Naive thymus-derived CD8-positive, alpha-beta T cell (primary cell): Measurements from ENCODE around the gene PLA2G4B. TPM values are rescaled to one million over a fixed set of nuclear protein-coding genes. Genes with fewer than 3 reads are reported as not detected.
"Not testable (repeated sequence)": the region's sequence is repeated elsewhere in the genome, so short reads cannot be mapped to it uniquely, and the experiment has no call there.

ENCODE experiments used
- ATAC-seq, 2 donors: fragments of 150-1000 bp; cut with Tn5 transposase in 1 of 2; sonication (Bioruptor Pico), chemical (Tn5 transposase) in 1 of 2; 1 replicate in 1 of 2; 2 replicates in 1 of 2; pipeline ENCODE4 v1.10.0; 2021; ENCODE audit warnings: mild to moderate bottlenecking in 2 of 2, moderate library complexity in 2 of 2
- POLR2A ChIA-PET: fragments of 350-600 bp; sonication (Branson Sonifier 250); formaldehyde crosslinking; loops from one replicate; lab custom pipeline; 2021; ENCODE audit warnings: antibody characterized with exemption; lab: Charles Lee
- DNase-seq, 10 donors: peaks; one replicate each; pipeline versions ENCODE4 v3.0.0 to v3.0.0-alpha.2; 2020 to 2022
- H3K27ac Mint-ChIP-seq, 10 donors: one replicate each; pipeline ENCODE4 v1.8.0; 2020 to 2022; ENCODE audit warnings: mild to moderate bottlenecking in 10 of 10, mixed read lengths in 10 of 10, moderate library complexity in 4 of 10, inconsistent platforms in 1 of 10
- H3K27me3 Mint-ChIP-seq, 5 donors: one replicate each; pipeline ENCODE4 v1.8.0; 2021 to 2022; ENCODE audit warnings: mixed read lengths in 5 of 5
- H3K36me3 Mint-ChIP-seq, 3 donors: one replicate each; pipeline ENCODE4 v1.8.0; 2020 to 2022; ENCODE audit warnings: mixed read lengths in 3 of 3, mild to moderate bottlenecking in 2 of 3, inconsistent platforms in 1 of 3
- H3K4me1 Mint-ChIP-seq, 4 donors: one replicate each; pipeline ENCODE4 v1.8.0; 2021 to 2022; ENCODE audit warnings: mixed read lengths in 4 of 4
- H3K4me3 Mint-ChIP-seq, 10 donors: one replicate each; pipeline ENCODE4 v1.8.0; 2020 to 2022; ENCODE audit warnings: mild to moderate bottlenecking in 10 of 10, mixed read lengths in 10 of 10, moderate library complexity in 6 of 10, inconsistent platforms in 1 of 10
- H3K9me3 Mint-ChIP-seq, 9 donors: one replicate each; pipeline ENCODE4 v1.8.0; 2020 to 2022; ENCODE audit warnings: mixed read lengths in 9 of 9, mild to moderate bottlenecking in 3 of 9, inconsistent platforms in 1 of 9, moderate library complexity in 1 of 9
- polyA plus RNA-seq, 3 donors: library from polyadenylated mRNA; unstranded; fragments of 300-500 nt; fragmentation: Illumina TruSeq; gene quantifications; one replicate each; pipeline ENCODE4 v1.2.3, GENCODE V29; 2021
- total RNA-seq, 8 experiments: library from RNA in 2 of 8; stranded (reverse) in 2 of 8; gene quantifications; one replicate each; pipeline ENCODE4 v1.2.3 and lab custom pipeline; 2021 to 2026

The PLA2G4B gene
- total and polyA plus RNA-seq, 5 experiments from 2014 or later = 0.82 to 64.9 (median 2.9) TPM

GRCh38 chr15:41831291-41831690 is 7.4 kb upstream of the PLA2G4B start:
- not testable (repeated sequence) for H3K9me3 Mint-ChIP-seq, H3K27me3 Mint-ChIP-seq
- peak in 1 of 2 donors; percentile 10 for ATAC-seq
- POLR2A ChIA-PET = interaction anchor here (0.7 to 1.4 kb wide), 4 partner anchors 57 to 153 kb away, joined by 3 to 6 read pairs (median 4); partner anchors contain the start of gene MAPKBP1
- peak in 4 of 10 donors; percentile 14 to 44 (median 29) for DNase-seq
- H3K27ac Mint-ChIP-seq = peak overlapping the region in 6 of 10 donors; percentile 58 to 86 (median 80)
- peaks cover 31 to 72% (median 64%) of the 10 kb centered on the region in 4 donors for H3K4me1 Mint-ChIP-seq
- peaks cover 0 to 11% (median 0%) of the 10 kb centered on the region in 3 donors for H3K36me3 Mint-ChIP-seq
- H3K4me3 Mint-ChIP-seq = peak overlapping the region in 9 of 10 donors; percentile 29 to 86 (median 63)

DNA sequence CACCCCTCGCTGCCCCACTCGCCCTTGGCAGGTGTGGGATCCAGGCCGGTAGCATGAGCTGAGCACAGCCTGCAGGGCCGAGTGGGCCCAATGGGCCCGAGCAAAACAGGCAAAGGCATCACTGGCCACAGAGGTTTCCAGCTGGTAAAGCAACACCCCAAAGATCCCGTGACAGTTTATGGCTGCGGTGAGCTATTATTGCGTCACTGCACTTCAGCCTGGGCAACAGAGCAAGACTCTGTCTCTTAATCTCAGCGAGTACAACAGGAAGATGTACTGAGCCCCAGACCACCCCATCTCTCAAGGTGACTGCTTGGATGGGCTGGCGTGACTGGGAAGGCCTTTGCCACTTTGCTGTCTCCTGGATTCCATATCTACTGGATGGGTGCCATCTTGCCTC is 6.4 kb upstream of the PLA2G4B start:
- no peaks in the 10 kb centered on the region for H3K9me3 Mint-ChIP-seq
- H3K27ac Mint-ChIP-seq = peak overlapping the region in 3 of 10 donors; percentile 15 to 47 (median 40)
- H3K4me3 Mint-ChIP-seq = peak overlapping the region in 2 of 10 donors; percentile 27 to 64
- H3K36me3 Mint-ChIP-seq = peaks cover 0 to 13% (median 0%) of the 10 kb centered on the region in 3 donors
- H3K4me1 Mint-ChIP-seq = peaks cover 29 to 69% (median 60%) of the 10 kb centered on the region in 4 donors
- no peaks in the 10 kb centered on the region for H3K27me3 Mint-ChIP-seq
- POLR2A ChIA-PET = interaction anchor here (1.0 to 1.4 kb wide), 4 partner anchors 30 to 63 kb away, joined by 3 to 6 read pairs (median 4); partner anchors contain the start of gene MAPKBP1
- no peak for DNase-seq
- ATAC-seq = no peak

DNA sequence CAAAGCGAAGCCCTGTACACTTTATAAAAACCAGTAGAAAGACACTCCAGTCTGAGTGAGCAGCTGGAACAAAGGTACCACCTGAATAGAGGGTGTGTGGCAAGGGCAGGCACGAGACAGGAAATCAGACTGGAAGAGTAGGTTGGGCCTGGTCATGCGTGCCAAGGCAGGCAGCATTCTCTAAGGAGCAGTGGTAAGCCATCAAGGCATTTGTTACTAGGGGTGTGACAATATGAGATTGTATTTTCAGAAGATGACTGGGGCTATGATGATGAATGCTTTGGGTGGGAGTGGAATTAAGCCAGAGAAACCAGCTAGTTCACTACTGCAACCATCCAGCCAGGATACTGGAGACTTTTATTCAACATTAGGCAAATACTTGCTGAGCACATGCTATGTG is 5.8 kb upstream of the PLA2G4B start:
- DNase-seq (peak in 2 of 10 donors; percentile 16 to 18), ATAC-seq (peak; percentile 12 to 15)
- Mint-ChIP-seq H3K27ac (peak overlapping the region in 6 of 10 donors; percentile 2 to 88 (median 31)), H3K4me1 (peaks cover 30 to 71% (median 59%) of the 10 kb centered on the region in 4 donors), H3K4me3 (peak overlapping the region in 7 of 10 donors; percentile 2 to 68 (median 20)), H3K36me3 (peaks cover 0 to 19% (median 2%) of the 10 kb centered on the region in 3 donors), H3K9me3 (no peaks in the 10 kb centered on the region), H3K27me3 (no peaks in the 10 kb centered on the region)
- POLR2A ChIA-PET = interaction anchor here (1.4 kb wide), 2 partner anchors 29 to 62 kb away, joined by 3 to 6 read pairs; no protein-coding TSS in a partner anchor

DNA sequence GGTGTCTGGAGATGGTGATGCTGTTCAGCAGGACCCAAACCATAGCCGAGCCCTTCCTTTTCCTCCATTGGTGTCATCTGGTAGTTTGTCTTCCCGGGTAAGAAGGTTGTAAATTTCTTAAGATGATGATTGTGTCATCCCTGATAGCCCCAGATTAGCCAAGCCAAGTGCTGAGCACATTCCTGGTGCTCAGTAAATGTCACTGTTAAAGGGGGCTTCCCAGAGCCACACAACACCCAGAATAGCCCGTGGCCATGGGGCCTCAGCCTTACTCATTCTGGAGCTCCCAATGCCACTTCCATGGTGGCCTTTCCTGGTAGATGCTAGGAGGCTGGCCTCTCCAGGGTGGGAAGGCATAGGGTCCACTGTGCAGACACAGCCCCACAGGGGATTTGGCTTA is 4.6 kb upstream of the PLA2G4B start:
- POLR2A ChIA-PET = interaction anchor here (1.2 to 1.6 kb wide), 2 partner anchors 59 to 61 kb away, joined by 3 to 4 read pairs; no protein-coding TSS in a partner anchor

GRCh38 chr15:41836073-41836472 is 2.6 kb upstream of the PLA2G4B start:
- ATAC-seq = no peak
- DNase-seq = no peak
- peaks cover 23 to 50% (median 33%) of the 10 kb centered on the region in 4 donors for H3K4me1 Mint-ChIP-seq
- H3K27ac Mint-ChIP-seq = no peak overlapping the region
- POLR2A ChIA-PET = no interaction called here
- H3K27me3 Mint-ChIP-seq = no peaks in the 10 kb centered on the region
- H3K36me3 Mint-ChIP-seq = peaks cover 0 to 19% (median 2%) of the 10 kb centered on the region in 3 donors
- no peaks in the 10 kb centered on the region for H3K9me3 Mint-ChIP-seq
- no peak overlapping the region for H3K4me3 Mint-ChIP-seq

More for the DNA sequence above, 4.6 kb upstream of the PLA2G4B start:
- DNase-seq = no peak
- Mint-ChIP-seq H3K36me3 (peaks cover 0 to 19% (median 2%) of the 10 kb centered on the region in 3 donors), H3K27ac (no peak overlapping the region), H3K9me3 (no peaks in the 10 kb centered on the region), H3K27me3 (no peaks in the 10 kb centered on the region), H3K4me1 (peaks cover 25 to 66% (median 49%) of the 10 kb centered on the region in 4 donors), H3K4me3 (no peak overlapping the region)
- no peak for ATAC-seq

GRCh38 chr15:41836713-41837454 is 1.8 kb upstream of the PLA2G4B start:
- no peak for ATAC-seq
- H3K36me3 Mint-ChIP-seq = peaks cover 0 to 19% (median 2%) of the 10 kb centered on the region in 3 donors
- no peaks in the 10 kb centered on the region for H3K27me3 Mint-ChIP-seq
- no peak for DNase-seq
- peaks cover 20 to 42% (median 25%) of the 10 kb centered on the region in 4 donors for H3K4me1 Mint-ChIP-seq
- H3K27ac Mint-ChIP-seq = no peak overlapping the region
- POLR2A ChIA-PET = no interaction called here
- no peaks in the 10 kb centered on the region for H3K9me3 Mint-ChIP-seq
- H3K4me3 Mint-ChIP-seq = no peak overlapping the region

- POLR2A ChIA-PET = no interaction called here
- H3K36me3 Mint-ChIP-seq = peaks cover 0 to 21% (median 2%) of the 10 kb centered on the region in 3 donors
- no peaks in the 10 kb centered on the region for H3K9me3 Mint-ChIP-seq
- ATAC-seq (no peak), DNase-seq (no peak)
- no peaks in the 10 kb centered on the region for H3K27me3 Mint-ChIP-seq
- H3K4me1 Mint-ChIP-seq = peaks cover 4 to 16% (median 7%) of the 10 kb centered on the region in 4 donors
- no peak overlapping the region for H3K4me3 Mint-ChIP-seq
- no peak overlapping the region for H3K27ac Mint-ChIP-seq
Measured at GRCh38 chr15:41839781-41840491, 1.3 kb downstream of the PLA2G4B start.

DNA sequence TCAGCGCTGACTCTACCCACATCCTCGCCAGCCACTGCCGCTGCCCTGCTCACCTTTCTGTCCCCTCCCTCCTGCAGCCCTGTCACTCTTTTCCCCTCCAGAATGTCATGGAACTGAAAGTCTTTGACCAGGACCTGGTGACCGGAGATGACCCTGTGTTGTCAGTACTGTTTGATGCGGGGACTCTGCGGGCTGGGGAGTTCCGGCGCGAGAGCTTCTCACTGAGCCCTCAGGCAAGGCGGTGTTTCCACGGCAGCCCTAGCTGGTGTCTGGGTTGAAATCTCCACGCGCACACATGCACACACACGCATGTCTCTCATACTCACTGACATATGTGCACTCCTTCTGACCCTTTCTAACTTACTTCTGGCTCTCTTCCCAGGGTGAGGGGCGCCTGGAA is 2.0 kb downstream of the PLA2G4B start:
- ATAC-seq (no peak), DNase-seq (no peak)
- POLR2A ChIA-PET = no interaction called here
- no peaks in the 10 kb centered on the region for H3K27me3 Mint-ChIP-seq
- H3K4me3 Mint-ChIP-seq = no peak overlapping the region
- H3K36me3 Mint-ChIP-seq = peaks cover 0 to 22% (median 2%) of the 10 kb centered on the region in 3 donors
- H3K27ac Mint-ChIP-seq = no peak overlapping the region
- H3K4me1 Mint-ChIP-seq = peaks cover under 1 to 10% (median 2%) of the 10 kb centered on the region in 4 donors
- no peaks in the 10 kb centered on the region for H3K9me3 Mint-ChIP-seq

- POLR2A ChIA-PET = no interaction called here
- DNase-seq (no peak), ATAC-seq (no peak)
- Mint-ChIP-seq H3K4me3 (no peak overlapping the region), H3K4me1 (peaks cover 0 to 10% (median 2%) of the 10 kb centered on the region in 4 donors), H3K27me3 (no peaks in the 10 kb centered on the region), H3K9me3 (no peaks in the 10 kb centered on the region), H3K27ac (no peak overlapping the region), H3K36me3 (peaks cover 0 to 25% (median 3%) of the 10 kb centered on the region in 3 donors)
Measured at GRCh38 chr15:41841131-41841530, 2.5 kb downstream of the PLA2G4B start.

DNA sequence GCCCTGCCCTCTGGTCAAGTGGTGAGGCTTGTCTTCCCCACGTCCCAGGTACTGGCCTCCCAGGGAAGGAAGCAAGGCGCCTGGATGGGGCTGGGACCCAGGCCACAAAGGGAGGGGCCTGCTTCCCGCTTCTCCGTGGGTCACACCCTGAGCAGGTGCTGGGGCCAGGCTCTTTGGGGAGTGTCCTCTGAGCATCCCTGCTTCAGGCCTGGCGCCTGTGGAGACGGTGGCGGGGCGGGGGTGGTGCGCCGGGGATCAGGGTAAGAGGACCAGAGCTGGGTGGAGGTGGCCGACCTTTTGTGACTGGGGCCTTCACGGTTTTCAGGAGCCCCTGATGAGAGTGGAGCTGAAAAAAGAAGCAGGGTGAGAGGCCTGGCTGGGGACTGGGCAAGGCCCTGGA is 3.6 kb downstream of the PLA2G4B start:
- ATAC-seq (no peak), DNase-seq (no peak)
- Mint-ChIP-seq H3K27ac (peak overlapping the region in 4 of 10 donors; percentile 44 to 80 (median 62)), H3K27me3 (no peaks in the 10 kb centered on the region), H3K36me3 (peaks cover 0 to 27% (median 5%) of the 10 kb centered on the region in 3 donors), H3K4me3 (no peak overlapping the region), H3K9me3 (no peaks in the 10 kb centered on the region), H3K4me1 (peaks cover 0 to 7% (median 2%) of the 10 kb centered on the region in 4 donors)
- POLR2A ChIA-PET = no interaction called here

DNA sequence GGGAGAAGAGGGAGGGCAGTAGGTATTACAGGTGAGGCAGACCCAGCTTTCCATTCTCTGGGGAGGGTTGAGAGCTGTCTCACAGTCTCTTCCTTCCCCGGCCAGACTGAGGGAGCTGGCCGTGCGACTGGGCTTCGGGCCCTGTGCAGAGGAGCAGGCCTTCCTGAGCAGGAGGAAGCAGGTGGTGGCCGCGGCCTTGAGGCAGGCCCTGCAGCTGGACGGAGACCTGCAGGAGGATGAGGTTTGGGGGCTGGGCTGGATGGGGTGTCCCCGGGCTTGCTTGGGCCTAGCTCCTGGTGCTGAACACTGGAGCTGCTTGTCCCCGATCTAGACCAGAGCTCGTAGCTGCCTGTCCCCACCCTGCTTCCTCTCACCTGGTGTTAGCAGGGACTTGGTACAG is 4.9 kb downstream of the PLA2G4B start:
- H3K27me3 Mint-ChIP-seq = no peaks in the 10 kb centered on the region
- ATAC-seq = no peak
- H3K4me1 Mint-ChIP-seq = peaks cover 0 to 7% (median 1%) of the 10 kb centered on the region in 4 donors
- POLR2A ChIA-PET = no interaction called here
- peaks cover 0 to 35% (median 8%) of the 10 kb centered on the region in 3 donors for H3K36me3 Mint-ChIP-seq
- no peak for DNase-seq
- no peak overlapping the region for H3K4me3 Mint-ChIP-seq
- H3K27ac Mint-ChIP-seq = peak overlapping the region in 4 of 10 donors; percentile 67 to 85 (median 70)
- no peaks in the 10 kb centered on the region for H3K9me3 Mint-ChIP-seq

DNA sequence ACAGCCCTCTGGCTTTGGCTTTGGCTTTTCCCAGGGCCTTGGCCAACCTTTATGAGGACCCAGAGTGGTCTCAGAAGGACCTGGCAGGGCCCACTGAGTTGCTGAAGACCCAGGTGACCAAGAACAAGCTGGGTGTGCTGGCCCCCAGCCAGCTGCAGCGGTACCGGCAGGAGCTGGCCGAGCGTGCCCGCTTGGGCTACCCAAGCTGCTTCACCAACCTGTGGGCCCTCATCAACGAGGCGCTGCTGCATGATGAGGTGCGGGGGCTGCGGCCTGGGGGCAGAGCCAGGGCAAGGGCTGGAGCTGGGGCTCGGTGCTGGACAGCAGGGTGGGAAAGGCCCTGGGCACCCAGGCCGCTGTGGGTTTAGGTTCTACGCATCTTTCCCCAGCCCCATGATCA is 6.2 kb downstream of the PLA2G4B start:
- POLR2A ChIA-PET = interaction anchor here (0.9 kb wide), 1 partner anchor 9 kb away, joined by 3 read pairs; no protein-coding TSS in a partner anchor
- DNase-seq = no peak

More for the DNA sequence above, 6.2 kb downstream of the PLA2G4B start:
- H3K4me3 Mint-ChIP-seq = no peak overlapping the region
- no peak for ATAC-seq
- peaks cover 0 to 38% (median 8%) of the 10 kb centered on the region in 3 donors for H3K36me3 Mint-ChIP-seq
- no peaks in the 10 kb centered on the region for H3K9me3 Mint-ChIP-seq
- peak overlapping the region in 1 of 10 donors; percentile 41 for H3K27ac Mint-ChIP-seq
- H3K27me3 Mint-ChIP-seq = no peaks in the 10 kb centered on the region
- H3K4me1 Mint-ChIP-seq = peaks cover 0 to 8% (median 0%) of the 10 kb centered on the region in 4 donors
